ENCODE data around the gene USP28. TPM values are rescaled to one million over a fixed set of nuclear protein-coding genes. Genes with fewer than 3 reads are reported as not detected.

The USP28 gene
- total RNA-seq, result 29.6 and 31.6 TPM in 2 replicates

GRCh38 chr11:113875234-113876073 lies at the start of gene USP28:
Gene USP28, minus strand, starts transcription at chr11:113875572. Its CDS starts 71 bp downstream, at chr11:113875501.

GRCh38 chr11:113904379-113905101 lies 29.2 kb upstream of the USP28 start, which contains the start of gene HTR3B:
Gene HTR3B, plus strand, starts transcription at chr11:113904796. Its CDS starts 138 bp downstream, at chr11:113904934.

GRCh38 chr11:113779496-113779895 lies 95.9 kb downstream of the USP28 start, which contains the start of gene CLDN25:
Gene CLDN25, plus strand, starts transcription at chr11:113779796. Its CDS starts 0 bp downstream, at chr11:113779796.

GRCh38 chr11:113773416-113774173 lies 101.8 kb downstream of the USP28 start, which contains the start of gene ZW10:
Gene ZW10, minus strand, starts transcription at chr11:113773692. Its CDS starts 26 bp downstream, at chr11:113773666.

Other genes with a start within 250 kb of the USP28 start
- 0.18 and 0.19 TPM in 2 replicates for gene TMPRSS5, start 169.3 kb downstream of the USP28 start, total RNA-seq
- 19.8 and 27.2 TPM in 2 replicates for gene ZW10, start 101.9 kb downstream of the USP28 start, total RNA-seq
- not detected in 2 replicates for gene CLDN25, start 95.8 kb downstream of the USP28 start, total RNA-seq
- gene HTR3B, start 29.2 kb upstream of the USP28 start, total RNA-seq, result not detected in 2 replicates
- gene HTR3A, start 99.5 kb upstream of the USP28 start, total RNA-seq, result not detected in 2 replicates
- gene ZBTB16, start 184.1 kb upstream of the USP28 start, total RNA-seq, result 8.4 and 28.0 TPM in 2 replicates